Esophagus squamous epithelium (tissue), 5 donors: Measurements from ENCODE around the gene FAM174A. TPM values are rescaled to one million over a fixed set of nuclear protein-coding genes. Genes with fewer than 3 reads are reported as not detected.
"Not testable (repeated sequence)": the region's sequence is repeated elsewhere in the genome, so short reads cannot be mapped to it uniquely, and the experiment has no call there.

Experiments used
- DNase-seq: peaks from one replicate; lab custom pipeline; 2025; lab: John Stamatoyannopoulos, UW
- H3K27ac ChIP-seq, 4 donors: fragments of 200-600 bp; sonication (generic); one replicate each; pipeline ENCODE4 v1.5.1; 2016 to 2019; ENCODE audit warnings: mild to moderate bottlenecking in 1 of 4
- H3K27me3 ChIP-seq, 4 donors: fragments of 200-600 bp; sonication (generic); 1 replicate in 3 of 4; 2 replicates in 1 of 4; pipeline versions ENCODE4 v1.5.1 to v1.6.0; 2017 to 2021; ENCODE audit warnings: antibody characterized with exemption in 1 of 4
- H3K36me3 ChIP-seq, 3 donors: fragments of 200-600 bp; sonication (generic); one replicate each; pipeline ENCODE4 v1.5.1; 2016 to 2019
- H3K4me1 ChIP-seq, 3 donors: fragments of 200-600 bp; sonication (generic); one replicate each; pipeline ENCODE4 v1.5.1; 2017 to 2019
- H3K4me3 ChIP-seq, 4 donors: fragments of 200-600 bp; sonication (generic); 1 replicate in 3 of 4; 2 replicates in 1 of 4; pipeline ENCODE4 v1.5.1; 2016 to 2019; ENCODE audit warnings: mild to moderate bottlenecking in 2 of 4, moderate library complexity in 1 of 4
- H3K9me3 ChIP-seq, 3 donors: fragments of 200-600 bp; sonication (generic); one replicate each; pipeline ENCODE4 v1.5.1; 2016 to 2019
- POLR2A ChIP-seq, 4 donors: fragments of 450-650 bp; IDR thresholded peaks; one replicate each; pipeline ENCODE4 v1.6.1; 2017; ENCODE audit warnings: antibody characterized with exemption in 4 of 4, mild to moderate bottlenecking in 4 of 4, moderate library complexity in 3 of 4
- WGBS, 2 donors: methylation state at CpG; one replicate each; pipeline ENCODE4 v1.1.5; 2018; 5-methylcytosine and 5-hydroxymethylcytosine counted together
- intact Hi-C: fragments of 100-400 bp; cut with DNase I; formaldehyde crosslinking; loops from one replicate; pipeline ENCODE4 v1.15.0; 2022
- total RNA-seq, 4 donors: library from RNA; depleted of rRNA; stranded (reverse); fragments of >200 nt; gene quantifications; one replicate each; pipeline ENCODE4 v1.1.0, GENCODE V29; 2016
- TF ChIP-seq, protein P1 (sequence below), 6 experiments: fragments of 450-650 bp in 4 of 6; fragments of 200-600 bp in 2 of 6; sonication (generic) in 2 of 6; IDR thresholded peaks; one replicate each; pipeline ENCODE4 v1.5.1; 2016 to 2019; ENCODE audit warnings: antibody characterized with exemption in 6 of 6, mild to moderate bottlenecking in 4 of 6, moderate library complexity in 4 of 6
- donor health status: DM: yes; HTN: yes; CAD: no.

The FAM174A gene
- total RNA-seq, 4 donors from 2014 or later, result 24.0 to 49.7 (median 32.4) TPM

- DNase-seq, result no peak
Measured at GRCh38 chr5:100598446-100598845, 63.3 kb downstream of the FAM174A start.

DNA sequence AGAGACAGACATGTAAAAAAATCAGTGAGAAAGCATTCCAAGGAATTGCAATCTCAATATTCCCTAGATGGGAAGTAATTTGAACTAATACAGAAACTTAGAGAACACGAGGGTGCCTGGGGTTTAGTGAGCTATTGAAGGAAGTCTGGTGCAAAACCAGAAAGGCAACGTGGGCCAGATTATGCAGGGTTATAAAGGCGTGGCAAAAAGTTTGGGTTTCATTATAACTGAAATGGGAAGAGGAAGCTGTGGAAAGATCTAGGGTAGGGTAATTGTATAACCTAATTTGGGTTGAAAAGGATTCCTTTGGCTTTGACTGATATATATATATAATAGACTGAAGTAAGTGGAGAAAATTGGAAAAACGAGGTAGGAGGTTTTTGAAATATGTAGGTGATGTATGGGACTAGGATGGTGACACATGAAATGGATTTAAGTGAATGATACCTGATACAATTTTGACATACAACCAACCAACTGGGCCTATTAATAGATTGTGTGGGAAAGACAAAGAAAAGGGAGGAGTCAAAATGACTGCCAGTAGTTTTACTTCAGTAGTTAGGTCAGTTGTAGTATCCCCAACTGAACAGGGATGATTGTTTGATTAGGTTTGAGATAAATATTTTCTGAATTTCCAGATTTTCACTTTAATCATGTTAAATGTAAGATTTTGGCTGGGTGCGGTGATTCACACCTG lies 65.3 kb downstream of the FAM174A start:
- Histone ChIP-seq H3K27ac (no peak overlapping the region), H3K4me3 (no peak overlapping the region), H3K36me3 (no peaks in the 10 kb centered on the region), H3K4me1 (peaks cover 0 to 8% (median 0%) of the 10 kb centered on the region in 3 donors), H3K9me3 (no peaks in the 10 kb centered on the region), H3K27me3 (no peaks in the 10 kb centered on the region)
- TF ChIP-seq POLR2A (IDR thresholded peaks at IDR 0.05), result no peak
- TF ChIP-seq, protein P1, sequence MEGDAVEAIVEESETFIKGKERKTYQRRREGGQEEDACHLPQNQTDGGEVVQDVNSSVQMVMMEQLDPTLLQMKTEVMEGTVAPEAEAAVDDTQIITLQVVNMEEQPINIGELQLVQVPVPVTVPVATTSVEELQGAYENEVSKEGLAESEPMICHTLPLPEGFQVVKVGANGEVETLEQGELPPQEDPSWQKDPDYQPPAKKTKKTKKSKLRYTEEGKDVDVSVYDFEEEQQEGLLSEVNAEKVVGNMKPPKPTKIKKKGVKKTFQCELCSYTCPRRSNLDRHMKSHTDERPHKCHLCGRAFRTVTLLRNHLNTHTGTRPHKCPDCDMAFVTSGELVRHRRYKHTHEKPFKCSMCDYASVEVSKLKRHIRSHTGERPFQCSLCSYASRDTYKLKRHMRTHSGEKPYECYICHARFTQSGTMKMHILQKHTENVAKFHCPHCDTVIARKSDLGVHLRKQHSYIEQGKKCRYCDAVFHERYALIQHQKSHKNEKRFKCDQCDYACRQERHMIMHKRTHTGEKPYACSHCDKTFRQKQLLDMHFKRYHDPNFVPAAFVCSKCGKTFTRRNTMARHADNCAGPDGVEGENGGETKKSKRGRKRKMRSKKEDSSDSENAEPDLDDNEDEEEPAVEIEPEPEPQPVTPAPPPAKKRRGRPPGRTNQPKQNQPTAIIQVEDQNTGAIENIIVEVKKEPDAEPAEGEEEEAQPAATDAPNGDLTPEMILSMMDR (IDR thresholded peaks at IDR 0.05), result no peak
- WGBS, 2 donors, result 48 to 61% methylated on average over 5 of the region's 5 CpGs
- DNase-seq, result no peak
- intact Hi-C loops, result no loop called here

More at GRCh38 chr5:100598446-100598845, 63.3 kb downstream of the FAM174A start:
- no peak overlapping the region for H3K27ac ChIP-seq
- H3K9me3 ChIP-seq, result no peaks in the 10 kb centered on the region
- H3K4me3 ChIP-seq, result no peak overlapping the region
- 75 to 100% methylated on average over 1 of the region's 1 CpG for WGBS, 2 donors
- TF ChIP-seq, protein P1 (IDR thresholded peaks at IDR 0.05), result no peak
- no peak for TF ChIP-seq POLR2A (IDR thresholded peaks at IDR 0.05)
- intact Hi-C loops, result no loop called here
- no peaks in the 10 kb centered on the region for H3K36me3 ChIP-seq
- H3K27me3 ChIP-seq, result no peaks in the 10 kb centered on the region
- peaks cover 0 to 13% (median 0%) of the 10 kb centered on the region in 3 donors for H3K4me1 ChIP-seq

DNA sequence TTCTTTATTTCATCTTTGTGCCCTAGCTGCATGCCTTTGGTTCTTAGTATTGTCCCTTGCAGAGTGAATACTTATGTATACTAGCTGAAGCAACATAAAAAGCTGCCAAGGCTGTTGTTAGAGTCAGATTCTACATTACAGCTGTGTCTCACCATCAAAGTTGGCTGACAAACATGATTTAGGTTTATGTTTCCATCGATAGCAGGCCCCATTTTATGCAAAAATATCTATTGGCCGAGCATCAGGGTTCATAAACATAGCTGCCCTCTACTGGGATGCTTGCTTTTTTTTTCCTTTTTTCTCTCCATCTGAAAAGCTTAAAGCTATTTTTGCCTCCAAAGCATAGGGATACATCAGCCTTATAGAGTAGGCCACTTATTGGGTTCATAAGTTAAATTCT lies 68.0 kb downstream of the FAM174A start:
- H3K27me3 ChIP-seq, result no peaks in the 10 kb centered on the region
- TF ChIP-seq, protein P1 (IDR thresholded peaks at IDR 0.05), result no peak
- TF ChIP-seq POLR2A (IDR thresholded peaks at IDR 0.05), result no peak

DNA sequence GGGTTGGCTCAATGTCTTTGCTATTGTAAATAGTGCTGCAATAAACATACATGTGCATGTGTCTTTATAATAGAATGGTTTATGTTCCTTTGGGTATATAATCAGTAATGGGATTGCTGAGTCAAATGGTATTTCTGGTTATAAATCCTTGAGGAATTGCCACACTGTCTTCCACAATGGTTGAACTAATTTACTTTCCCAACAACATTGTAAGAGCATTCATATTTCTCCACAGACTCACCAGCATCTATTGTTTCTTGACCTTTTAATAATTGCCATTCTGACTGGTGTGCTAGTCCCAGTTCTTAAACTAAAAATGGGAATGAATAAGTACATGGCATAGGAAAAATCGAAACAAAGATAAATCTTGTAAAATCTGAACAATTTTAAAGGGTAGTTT lies 68.8 kb downstream of the FAM174A start:
- H3K36me3 ChIP-seq, H3K9me3 ChIP-seq, H3K27me3 ChIP-seq, H3K4me1 ChIP-seq, H3K4me3 ChIP-seq, DNase-seq, intact Hi-C loops, H3K27ac ChIP-seq: not testable (repeated sequence)
- 64 to 86% methylated on average over 1 of the region's 1 CpG for WGBS, 2 donors

More for the DNA sequence above, 68.0 kb downstream of the FAM174A start:
- Histone ChIP-seq H3K27ac (no peak overlapping the region), H3K4me3 (no peak overlapping the region), H3K9me3 (no peaks in the 10 kb centered on the region), H3K36me3 (no peaks in the 10 kb centered on the region), H3K4me1 (no peaks in the 10 kb centered on the region)
- DNase-seq, result no peak
- intact Hi-C loops, result no loop called here
- WGBS, 2 donors, result 73 to 76% methylated on average over 2 of the region's 2 CpGs

- no peak for DNase-seq
- Histone ChIP-seq H3K36me3 (no peaks in the 10 kb centered on the region), H3K4me3 (no peak overlapping the region), H3K4me1 (no peaks in the 10 kb centered on the region), H3K27me3 (no peaks in the 10 kb centered on the region), H3K27ac (no peak overlapping the region), H3K9me3 (no peaks in the 10 kb centered on the region)
- WGBS, 2 donors, result 74 to 80% methylated on average over 7 of the region's 7 CpGs
- intact Hi-C loops, result no loop called here
- no peak for TF ChIP-seq POLR2A (IDR thresholded peaks at IDR 0.05)
- TF ChIP-seq, protein P1 (IDR thresholded peaks at IDR 0.05), result no peak
Measured at GRCh38 chr5:100609594-100609993, 74.4 kb downstream of the FAM174A start.
